ENCODE data around the gene NALCN. TPM values are rescaled to one million over a fixed set of nuclear protein-coding genes. Genes with fewer than 3 reads are reported as not detected.

The NALCN gene
- total RNA-seq, 1 donor from 2014 or later, result 2.3 TPM

DNA sequence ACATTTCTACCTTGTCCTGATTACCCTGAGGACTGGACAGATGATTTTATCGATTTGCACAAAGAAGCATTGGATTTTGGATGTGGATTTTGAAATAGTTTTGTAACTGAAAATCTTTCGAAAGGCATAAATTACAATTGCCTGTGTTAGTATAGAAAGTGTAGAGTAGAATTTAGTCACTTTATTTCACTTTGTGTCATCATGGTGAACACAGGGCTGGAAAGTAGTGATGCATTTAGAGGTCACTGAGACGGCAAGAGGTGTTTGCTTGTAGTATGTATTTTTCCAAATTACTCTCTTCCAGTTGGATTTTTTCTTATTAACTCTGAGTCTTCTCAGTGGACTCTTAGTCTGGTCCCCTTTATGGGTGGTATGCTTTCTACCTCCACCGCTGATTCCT lies 326.0 kb downstream of the NALCN start:
- no peak for DNase-seq (ENCODE audit: low spot score)
- intact Hi-C loops (cut with DNase I), result no loop called here

DNA sequence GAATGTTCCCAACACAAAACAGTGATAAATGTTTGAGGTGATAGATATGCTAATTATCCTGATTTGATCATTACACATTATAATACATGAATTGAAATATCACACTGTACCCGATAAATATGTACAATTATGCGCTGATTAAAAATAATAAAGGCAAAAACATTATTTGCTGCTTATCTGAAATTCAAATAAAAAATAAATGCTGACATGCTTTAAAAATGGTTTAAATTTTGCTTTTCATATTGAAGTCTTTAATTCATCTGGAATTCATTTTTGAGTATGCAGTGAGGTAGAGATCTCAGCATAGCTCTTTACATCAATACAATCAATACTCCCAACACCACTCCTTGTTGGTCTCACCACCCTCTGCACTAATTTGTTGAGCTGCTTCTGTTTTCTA lies 330.8 kb downstream of the NALCN start:
- intact Hi-C loops (cut with DNase I), result no loop called here
- DNase-seq (ENCODE audit: low spot score), result no peak

DNA sequence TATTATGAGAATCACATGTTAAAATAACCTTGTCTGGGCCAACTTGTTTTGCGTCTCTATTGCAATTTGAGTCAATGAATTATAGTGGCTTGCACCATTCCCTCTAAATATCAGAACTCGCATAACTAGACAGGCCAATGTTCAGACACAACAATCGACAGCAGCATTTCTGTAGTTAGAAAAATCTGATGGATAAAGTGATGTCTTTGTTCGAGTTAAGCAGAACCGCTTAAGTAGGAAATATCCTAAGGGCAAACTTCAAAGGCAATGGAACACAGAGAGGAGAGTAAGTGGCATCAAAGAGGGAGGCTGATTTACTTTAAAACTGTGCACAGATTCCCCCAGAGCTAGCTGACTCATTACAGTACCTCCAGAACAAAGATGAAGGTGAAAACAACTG lies 333.9 kb downstream of the NALCN start:
- no peak for DNase-seq (ENCODE audit: low spot score)
- intact Hi-C loops (cut with DNase I), result no loop called here

DNA sequence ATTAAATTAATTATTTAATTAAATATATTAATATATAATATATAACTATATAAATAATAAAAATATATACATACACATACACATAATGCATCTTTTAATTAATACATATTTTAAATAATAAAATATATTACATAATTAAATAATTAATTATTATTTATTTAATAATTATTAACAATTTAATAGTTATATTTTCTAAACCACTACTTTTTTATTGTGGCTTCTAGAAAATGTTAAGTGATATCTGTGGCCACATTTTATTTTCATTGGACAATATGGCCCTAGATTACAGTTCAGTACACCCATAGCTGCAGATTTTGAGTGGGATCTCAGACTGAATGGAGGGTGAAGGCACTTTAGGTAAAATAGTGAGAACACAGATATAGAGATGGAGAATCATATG lies 335.7 kb downstream of the NALCN start:
- intact Hi-C loops (cut with DNase I), result no loop called here
- no peak for DNase-seq (ENCODE audit: low spot score)

DNA sequence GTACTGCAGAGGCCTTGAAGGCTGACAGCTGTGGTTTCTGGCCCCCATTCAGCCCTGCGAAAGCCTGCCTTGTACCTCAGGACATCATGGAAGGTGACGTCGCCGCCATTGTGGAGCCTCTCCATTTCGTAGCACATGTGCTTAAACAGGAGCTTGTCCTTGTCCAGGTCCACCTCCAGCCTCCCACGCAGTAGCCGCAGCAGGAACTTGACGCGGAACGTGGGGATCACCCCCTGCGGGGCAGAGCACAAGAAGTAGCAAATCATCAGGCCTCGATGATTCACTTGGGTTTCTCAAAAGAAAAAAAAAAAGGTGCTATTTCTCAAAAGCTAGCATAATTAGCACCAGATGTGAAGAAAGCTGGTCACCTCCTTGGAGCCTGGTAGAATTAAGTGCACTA lies 351.0 kb downstream of the NALCN start:
- no peak for DNase-seq (ENCODE audit: low spot score)
- intact Hi-C loops (cut with DNase I), result no loop called here

DNA sequence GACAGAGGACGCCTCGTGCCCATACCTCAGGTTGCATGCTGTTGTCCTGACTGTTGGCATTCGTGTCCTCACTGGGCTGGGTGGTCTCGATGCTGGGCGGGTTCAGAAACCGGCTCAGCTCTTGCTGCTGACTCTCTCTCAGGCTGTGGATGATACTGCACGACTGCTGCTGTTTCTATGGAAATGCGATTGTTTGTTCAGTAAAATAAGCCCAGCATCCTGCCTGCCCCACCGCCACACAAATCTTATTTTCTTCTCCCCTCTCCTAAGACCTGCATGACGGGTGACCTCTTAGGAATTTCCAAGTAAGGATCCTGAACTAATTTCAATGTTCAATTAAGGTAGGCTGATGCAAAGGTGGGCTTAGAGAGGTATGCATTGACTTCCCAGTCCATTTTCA lies 356.5 kb downstream of the NALCN start:
- intact Hi-C loops (cut with DNase I), result no loop called here
- no peak for DNase-seq (ENCODE audit: low spot score)

DNA sequence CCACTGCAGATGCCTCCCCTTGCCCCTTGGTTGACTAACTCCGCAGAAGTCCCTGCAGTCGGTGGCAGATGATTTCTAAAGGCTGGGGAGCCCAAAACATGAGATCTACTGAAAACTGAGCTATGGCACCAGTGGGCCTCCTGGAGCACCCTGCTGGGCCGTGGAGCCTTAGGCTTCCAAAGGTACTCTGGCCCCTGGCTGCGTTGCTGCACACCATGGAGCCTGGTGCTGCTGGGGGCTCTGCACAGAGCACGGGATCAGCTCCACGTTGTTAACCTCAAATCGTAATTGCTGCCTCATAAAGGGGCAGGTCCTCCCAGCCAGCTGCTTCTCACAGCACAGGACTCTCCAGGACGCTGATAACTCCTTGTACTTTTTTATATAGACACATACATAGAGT lies 357.5 kb downstream of the NALCN start:
- intact Hi-C loops (cut with DNase I), result no loop called here
- no peak for DNase-seq (ENCODE audit: low spot score)

DNA sequence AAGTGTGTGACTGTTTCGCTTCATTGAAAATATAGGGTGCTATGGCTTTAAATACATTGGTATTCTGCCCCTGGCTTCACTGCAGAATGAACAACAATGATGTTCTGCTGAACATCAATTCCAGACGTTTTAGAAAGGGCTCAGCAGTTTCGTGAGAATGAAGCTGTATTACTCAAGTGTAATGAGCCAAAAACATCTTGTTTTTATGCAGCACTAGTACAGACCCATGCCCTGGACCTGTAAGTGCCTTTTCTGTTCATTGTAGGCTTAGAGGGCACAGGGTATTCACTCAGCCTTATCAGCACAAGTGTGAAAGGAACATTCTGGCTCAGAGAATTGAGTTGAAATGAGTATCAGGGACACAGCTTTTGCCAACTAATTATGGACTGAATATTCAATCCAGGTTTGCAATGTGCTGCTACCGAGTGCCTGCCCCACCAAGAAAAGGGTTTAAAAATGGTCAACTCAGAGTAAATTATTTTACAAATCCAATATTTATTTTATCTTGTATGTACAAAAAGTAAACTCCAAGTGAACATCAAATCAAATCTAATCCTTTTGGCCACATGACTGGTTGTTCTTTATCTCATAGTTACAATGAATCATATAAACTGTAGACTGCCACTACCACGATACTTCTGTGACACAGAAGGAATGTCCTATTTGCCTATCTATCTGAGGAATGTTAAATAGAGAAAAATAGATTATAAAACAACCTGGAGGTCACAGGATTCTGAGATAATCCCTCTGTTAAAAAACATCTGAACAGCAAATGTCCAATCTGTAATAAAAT lies 362.8 kb downstream of the NALCN start:
- intact Hi-C loops (cut with DNase I), result no loop called here
- no peak for DNase-seq (ENCODE audit: low spot score)

DNA sequence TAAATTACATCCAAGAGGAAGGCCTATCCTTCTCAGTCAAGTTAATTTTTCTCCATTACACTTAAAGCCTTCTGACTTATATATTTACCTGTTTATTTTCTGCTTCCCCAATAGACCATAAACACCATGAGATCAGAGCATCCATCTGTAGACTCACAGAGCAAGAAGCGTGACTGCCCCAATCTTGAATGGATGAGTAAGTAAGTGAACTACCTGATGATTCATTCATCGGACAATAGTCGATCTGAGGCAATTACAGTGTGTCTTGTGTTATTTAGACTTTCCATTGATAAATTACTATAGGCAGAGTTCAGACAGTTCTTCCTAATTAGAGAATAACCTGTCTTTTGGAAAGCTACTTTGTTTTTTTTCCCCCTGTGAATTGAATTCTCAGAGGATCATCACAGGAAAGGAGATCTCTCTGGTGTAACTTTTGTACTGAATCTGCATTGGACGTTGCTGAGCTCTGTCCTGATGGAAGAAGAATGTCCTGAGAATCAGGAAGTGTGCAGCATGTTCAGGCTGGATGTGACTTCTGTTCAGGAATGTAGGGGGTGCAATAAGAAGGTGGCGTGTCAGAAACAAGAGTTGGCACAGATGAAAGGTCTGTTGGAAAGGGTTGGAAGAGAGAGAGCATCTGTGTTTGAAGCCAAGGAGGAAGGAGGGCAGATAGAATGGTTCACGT lies 367.0 kb downstream of the NALCN start:
- intact Hi-C loops (cut with DNase I), result no loop called here
- DNase-seq (ENCODE audit: low spot score), result no peak

DNA sequence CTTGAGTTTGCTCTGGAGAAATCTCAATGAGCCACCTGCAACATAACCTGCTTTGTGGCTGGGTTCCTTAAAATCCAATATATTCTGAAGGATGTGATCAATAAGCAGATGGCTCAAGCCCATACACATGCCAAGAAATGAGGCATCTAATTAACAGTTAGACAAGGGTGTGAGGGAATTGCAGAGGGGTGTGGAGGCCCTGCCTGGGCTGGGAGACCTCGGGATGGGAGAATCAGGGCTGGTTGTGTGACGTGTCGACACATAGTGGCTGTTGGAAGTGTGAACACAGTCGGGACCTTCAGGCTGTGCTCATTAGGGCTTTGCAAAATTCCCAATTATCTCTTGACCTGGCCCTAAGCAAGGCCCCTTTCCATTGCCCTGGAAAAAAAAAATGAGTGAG lies 379.8 kb downstream of the NALCN start:
- no peak for DNase-seq (ENCODE audit: low spot score)
- intact Hi-C loops (cut with DNase I), result no loop called here

DNA sequence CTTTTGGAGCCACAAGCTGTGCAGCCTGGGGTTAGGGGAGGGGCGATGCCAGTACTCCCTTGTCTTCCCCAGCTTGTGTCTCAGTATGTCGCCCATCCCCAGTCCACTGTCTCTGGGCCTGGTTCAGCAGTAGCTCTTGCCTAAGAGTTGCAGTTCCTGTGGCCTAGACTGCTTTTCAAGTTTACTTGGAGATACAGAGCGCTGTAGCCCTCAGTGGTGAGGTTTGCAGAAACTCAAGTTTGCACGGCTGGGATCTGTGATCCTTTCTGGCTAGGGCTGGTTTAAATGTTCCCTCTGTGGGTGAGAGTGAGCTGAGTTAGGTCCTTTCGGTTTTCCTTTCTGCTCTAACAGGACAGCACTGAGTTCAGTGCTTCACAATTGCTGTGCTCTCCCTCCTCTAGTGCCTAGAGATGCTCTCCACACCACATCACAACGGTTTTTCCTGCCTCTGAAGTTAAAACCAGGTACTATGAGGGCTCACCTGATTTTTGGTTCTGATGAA lies 381.1 kb downstream of the NALCN start:
- intact Hi-C loops (cut with DNase I), result no loop called here
- no peak for DNase-seq (ENCODE audit: low spot score)

DNA sequence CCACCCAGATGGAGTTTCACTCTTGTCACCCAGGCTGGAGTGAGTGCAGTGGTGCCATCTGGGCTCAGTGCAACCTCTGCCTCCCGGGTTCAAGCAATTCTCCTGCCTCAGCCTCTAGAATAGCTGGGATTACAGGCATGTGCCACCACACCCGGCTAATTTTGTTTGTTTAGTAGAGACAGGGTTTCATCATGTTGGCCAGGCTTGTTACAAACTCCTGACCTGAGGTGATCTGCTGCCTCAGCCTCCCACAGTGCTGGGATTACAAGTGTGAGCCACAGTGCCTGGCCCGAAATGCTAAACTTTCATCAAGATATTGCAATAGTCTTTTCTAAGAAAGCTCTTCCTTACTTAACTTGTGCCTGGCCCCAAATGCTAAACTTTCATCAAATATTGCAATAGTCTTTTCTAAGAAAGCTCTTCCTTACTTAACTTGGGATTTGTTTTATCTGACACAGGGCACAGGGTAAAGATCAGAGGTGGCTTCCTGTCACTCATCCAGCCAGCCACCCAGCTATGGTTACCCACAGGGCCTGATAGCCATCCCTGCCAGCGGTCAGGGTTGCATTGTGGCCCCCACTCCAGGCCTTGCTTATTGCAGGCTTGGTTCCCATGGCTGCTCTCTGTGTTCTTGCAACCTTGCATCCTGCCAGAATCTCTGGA lies 389.4 kb downstream of the NALCN start:
- intact Hi-C loops (cut with DNase I), result no loop called here
- no peak for DNase-seq (ENCODE audit: low spot score)

DNA sequence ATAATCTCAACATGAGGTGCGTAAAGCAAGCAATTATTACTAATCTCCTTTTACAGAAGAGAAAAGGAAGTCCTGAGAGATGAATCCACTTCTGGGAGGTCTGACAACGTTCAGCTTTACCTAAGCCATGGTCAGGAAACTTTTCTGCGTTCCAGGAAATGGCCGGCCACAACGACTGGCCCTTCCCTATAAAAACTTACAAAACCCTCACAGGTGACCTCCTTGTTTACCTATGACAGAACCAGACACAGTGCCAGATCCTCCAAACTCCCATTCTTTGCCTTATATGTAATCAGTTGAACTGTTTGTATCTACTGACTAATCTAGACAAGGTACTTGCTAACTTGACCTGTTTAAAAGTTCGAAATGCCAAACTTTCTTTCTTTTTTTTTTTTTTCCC lies 390.0 kb downstream of the NALCN start:
- DNase-seq (ENCODE audit: low spot score), result no peak
- intact Hi-C loops (cut with DNase I), result no loop called here

DNA sequence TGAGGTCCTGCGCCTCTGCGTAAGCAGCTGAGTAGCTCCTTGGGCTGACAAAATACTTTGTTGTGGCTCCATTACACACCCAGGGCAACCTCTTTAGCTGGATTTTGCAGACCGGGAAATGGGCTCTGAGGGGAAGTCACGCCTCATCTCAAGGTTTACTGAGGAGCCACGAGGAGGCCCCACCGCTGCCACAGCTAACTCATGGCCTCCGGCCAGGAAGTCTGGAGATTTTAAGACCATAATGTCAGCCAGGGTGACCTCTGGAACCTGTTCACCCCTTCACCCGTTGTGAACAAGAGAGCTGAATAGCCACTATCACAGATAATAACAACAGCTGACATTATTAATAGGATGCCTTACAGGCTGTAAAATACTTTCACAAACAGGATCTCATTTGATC lies 390.4 kb downstream of the NALCN start:
- no peak for DNase-seq (ENCODE audit: low spot score)
- intact Hi-C loops (cut with DNase I), result no loop called here

DNA sequence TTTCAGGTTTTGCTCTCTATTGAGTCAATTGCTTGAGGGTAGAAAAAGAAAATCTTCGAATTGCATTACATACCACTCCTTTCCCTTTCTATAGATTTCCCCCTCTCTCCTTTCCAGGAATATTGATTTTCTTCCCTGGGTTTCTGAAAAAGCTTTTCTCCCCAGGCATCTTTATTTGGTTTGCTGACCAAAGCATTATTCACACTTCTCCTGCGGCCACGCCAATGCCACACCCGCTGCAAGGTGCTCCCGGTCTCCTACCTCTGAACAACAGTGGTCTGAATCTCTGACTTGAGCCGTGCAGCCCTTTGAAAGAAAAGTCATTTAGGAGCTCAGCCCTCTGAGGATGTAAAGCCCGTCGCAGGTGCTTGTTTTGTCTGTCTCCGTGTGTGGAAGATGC lies 390.8 kb downstream of the NALCN start:
- intact Hi-C loops (cut with DNase I), result no loop called here
- DNase-seq (ENCODE audit: low spot score), result no peak

DNA sequence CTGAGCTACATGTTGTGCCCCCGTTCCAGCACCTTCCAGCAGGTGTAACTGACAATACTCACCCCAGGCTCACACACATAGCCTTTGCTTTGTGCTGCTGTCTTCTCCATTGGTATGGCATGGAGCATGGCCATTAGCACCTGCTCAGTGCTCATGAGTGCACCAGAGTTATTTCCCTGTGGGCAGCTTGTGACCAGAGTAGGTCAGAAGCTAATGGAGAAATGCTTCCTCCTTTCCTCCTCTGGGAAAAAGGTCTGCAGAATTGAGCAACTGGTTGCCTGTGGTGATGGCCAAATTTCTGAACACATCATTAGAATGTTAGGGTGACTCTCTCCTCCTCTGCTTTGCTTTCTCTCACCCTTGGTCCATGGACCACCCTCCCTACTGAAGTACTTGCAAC lies 397.2 kb downstream of the NALCN start:
- DNase-seq (ENCODE audit: low spot score), result no peak
- intact Hi-C loops (cut with DNase I), result no loop called here

DNA sequence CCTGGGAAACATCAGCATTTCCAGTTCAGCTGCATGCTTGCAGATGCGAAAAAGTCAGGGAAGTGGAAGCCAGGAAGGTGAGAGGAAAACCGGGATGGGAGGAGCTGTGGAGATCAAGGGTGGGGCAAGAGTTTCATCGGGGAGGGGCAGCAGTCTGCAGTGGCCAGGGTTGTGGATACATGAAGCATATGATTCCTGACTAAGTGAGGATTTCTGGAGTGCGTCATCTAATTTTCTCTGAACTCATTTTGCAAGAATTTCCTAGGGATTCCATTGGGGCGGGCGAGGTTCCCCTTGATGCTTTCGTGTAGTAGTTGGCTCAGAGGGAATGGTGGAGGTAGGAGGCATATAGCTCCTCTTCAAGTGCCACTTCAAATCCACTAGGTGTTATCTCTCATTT lies 397.6 kb downstream of the NALCN start:
- DNase-seq (ENCODE audit: low spot score), result no peak
- intact Hi-C loops (cut with DNase I), result no loop called here

DNA sequence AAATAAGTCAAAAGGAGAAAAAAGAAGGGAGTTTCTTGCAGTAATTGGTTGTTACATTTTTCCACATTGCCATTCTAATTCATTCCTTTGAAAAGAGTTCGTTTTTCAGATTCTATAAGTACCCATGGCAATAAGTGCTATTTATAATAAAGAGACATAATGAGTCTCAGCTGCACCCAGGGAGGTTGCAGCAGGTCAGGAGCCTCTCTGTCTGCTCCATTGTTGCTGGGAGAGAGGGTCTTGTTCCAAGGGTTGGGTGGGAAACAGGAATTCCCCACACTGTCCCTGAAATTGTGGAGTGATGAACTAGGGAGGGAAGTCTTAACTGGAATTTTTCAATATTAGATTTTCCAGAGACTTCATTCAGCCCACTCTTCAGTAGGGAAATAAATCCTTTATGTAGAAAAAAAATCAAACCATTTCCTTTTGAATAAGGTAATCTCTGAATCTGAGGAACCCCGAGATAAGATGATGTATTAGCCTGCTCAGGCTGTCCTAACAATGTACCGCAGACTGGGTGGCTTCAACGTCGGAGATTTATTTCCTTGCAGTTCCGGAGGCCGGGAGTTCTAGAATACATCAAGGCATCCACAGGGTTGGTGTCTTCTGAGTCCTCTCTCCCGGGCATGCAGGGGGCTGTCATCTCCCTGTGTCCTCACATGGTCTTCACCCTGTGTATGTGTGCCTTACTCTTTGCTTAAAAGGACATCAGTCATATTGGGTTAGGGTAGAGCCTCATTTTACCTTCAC lies 399.0 kb downstream of the NALCN start:
- intact Hi-C loops (cut with DNase I), result no loop called here
- DNase-seq (ENCODE audit: low spot score), result no peak

DNA sequence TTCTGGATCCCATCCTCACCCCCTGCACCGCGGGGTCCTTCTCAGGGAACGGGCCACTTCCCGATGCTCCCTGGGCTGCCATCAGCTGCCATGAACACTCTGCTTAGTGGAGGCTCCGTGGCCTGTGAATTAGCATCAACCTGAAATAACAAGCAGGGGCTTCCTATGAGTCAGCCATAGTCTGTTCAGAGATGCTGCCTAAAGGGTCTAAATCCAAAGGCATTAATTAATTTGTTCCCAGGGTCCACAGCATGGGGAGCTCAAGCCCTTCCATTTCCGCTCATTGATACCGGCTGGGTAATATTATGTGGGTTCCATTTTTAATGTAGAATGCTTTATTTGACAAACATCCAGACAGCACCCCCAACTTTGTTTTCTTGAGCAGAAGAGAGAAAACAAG lies 399.8 kb downstream of the NALCN start:
- intact Hi-C loops (cut with DNase I), result no loop called here
- no peak for DNase-seq (ENCODE audit: low spot score)

DNA sequence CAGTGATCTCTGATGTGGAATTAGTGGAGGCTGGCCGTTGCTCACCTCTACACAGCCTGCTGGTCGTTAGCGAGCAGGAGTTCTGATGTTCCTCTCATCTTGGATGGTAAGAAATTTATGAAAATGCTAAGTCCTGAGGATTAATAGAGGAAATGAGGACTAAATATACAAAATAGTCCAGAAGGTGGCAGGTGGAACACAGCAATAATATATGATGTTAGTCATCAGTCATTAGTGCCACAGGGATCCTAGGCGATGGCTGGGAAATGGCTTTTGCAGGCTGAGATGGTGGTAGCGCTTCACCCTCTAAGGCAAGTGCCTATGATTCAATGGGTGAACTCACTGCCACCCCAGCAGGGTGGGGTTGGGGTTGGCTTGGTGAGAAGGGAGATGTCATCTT lies 403.1 kb downstream of the NALCN start:
- DNase-seq (ENCODE audit: low spot score), result no peak

More for the DNA sequence above, 403.1 kb downstream of the NALCN start:
- intact Hi-C loops (cut with DNase I), result no loop called here

All from cardiac septum (tissue), 1 donor.